Urothelium cell line (cell line): Measurements from ENCODE around the gene TVP23C.
A peak's percentile ranks its signal among the peaks of the same experiment; 100 is the strongest.
"Not testable (repeated sequence)": the region's sequence is repeated elsewhere in the genome, so short reads cannot be mapped to it uniquely, and the experiment has no call there.

Experiments
- DNase-seq: peaks from one replicate; pipeline ENCODE4 v3.0.0; 2011; ENCODE audit warnings: low spot score, mixed read lengths
- FAIRE-seq: peaks from 2 replicates; lab custom pipeline; 2011; peaks lifted over from hg19 to GRCh38; lab: Jason Lieb, UNC

The TVP23C gene

DNA sequence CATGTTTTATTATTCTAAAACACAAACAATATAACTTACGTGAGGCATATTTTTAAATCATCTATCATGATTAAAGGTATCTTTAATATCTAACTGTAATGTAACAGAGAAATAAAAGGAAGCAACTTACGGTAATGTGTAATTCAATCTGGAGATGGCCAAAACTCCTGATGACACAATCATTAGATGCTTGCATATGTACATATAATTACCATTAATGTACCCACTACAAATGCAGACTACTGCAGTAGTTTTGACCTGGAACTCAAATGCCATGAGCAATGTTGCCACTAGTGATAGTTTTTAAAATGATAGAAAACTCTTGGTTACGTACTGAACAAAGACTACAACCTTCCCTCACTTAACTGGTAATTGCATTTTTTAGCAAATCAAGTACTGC, 30.2 kb downstream of the TVP23C start:
- DNase-seq, FAIRE-seq: not testable (repeated sequence)

- not testable (repeated sequence) for DNase-seq, FAIRE-seq
Observed at GRCh38 chr17:15526292-15527218, 36.7 kb downstream of the TVP23C start.

GRCh38 chr17:15524990-15525985, 38.0 kb downstream of the TVP23C start:
- FAIRE-seq, DNase-seq: not testable (repeated sequence)

GRCh38 chr17:15516150-15516549, 47.1 kb downstream of the TVP23C start:
- FAIRE-seq: no peak
- DNase-seq: no peak

- FAIRE-seq (no peak), DNase-seq (no peak)
Observed at GRCh38 chr17:15514469-15514868, 48.8 kb downstream of the TVP23C start.

DNA sequence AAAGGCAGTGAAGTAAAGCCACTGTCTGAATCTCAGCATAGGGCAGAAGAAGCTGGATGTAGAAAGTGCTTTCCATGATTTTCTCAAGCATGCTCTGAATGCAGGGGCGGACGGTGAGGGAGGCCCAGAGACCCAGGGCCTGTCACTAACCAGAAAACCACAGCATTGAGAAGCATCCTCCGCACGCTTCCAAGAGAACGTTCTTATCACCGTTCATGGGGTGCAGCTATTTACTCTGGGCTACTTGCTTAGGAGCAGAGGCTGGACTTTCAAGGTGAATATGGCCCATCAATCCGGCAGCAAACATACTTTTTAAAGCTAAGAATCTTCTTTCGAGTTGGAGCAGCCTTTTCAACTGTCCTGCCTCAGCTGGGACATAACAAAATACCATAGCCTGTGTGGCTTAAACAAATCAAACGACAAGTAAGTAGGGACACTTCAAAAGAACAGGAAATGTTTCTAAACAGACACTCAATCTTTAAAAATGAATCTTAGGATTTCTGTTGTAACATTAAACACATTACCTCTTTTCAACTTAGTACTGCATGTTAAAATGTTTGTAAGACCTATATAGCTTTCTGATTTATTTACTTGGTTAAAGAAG, 49.3 kb downstream of the TVP23C start:
- FAIRE-seq (no peak), DNase-seq (no peak)

DNA sequence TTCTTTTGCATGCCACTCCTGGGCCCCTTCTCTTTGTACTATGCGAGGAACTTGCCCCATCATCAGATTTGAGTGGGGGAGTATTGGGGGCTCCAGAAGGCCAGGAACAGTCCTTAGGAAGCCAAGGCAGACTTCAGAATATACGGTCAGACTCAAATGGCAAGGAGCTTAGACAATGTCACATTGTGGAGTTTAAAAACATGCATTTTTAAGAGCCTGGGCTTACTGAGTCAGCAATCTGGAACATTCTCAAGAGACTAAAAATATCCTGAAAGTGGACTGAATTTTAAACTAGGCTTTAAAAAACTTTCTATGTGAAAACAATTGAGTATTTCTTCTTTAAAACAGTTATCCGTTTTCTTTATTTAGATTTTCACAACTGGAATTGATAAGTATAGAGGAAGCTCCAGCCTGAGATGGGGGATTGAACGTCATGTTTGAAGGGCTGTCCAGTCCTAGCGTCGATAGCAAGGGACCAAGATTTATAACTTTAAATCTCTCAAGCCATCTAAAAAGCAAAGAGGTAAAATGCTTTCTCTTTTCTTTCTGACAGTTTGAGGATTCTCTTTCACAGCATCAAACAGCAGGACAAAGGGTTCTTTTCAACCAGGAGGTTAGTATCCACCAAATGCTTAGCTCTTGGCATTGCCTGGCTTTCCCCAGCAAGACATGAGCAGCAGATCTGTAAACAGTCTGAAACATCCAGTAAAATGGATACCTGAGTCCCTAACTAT, 50.1 kb downstream of the TVP23C start:
- DNase-seq: no peak
- FAIRE-seq: no peak

DNA sequence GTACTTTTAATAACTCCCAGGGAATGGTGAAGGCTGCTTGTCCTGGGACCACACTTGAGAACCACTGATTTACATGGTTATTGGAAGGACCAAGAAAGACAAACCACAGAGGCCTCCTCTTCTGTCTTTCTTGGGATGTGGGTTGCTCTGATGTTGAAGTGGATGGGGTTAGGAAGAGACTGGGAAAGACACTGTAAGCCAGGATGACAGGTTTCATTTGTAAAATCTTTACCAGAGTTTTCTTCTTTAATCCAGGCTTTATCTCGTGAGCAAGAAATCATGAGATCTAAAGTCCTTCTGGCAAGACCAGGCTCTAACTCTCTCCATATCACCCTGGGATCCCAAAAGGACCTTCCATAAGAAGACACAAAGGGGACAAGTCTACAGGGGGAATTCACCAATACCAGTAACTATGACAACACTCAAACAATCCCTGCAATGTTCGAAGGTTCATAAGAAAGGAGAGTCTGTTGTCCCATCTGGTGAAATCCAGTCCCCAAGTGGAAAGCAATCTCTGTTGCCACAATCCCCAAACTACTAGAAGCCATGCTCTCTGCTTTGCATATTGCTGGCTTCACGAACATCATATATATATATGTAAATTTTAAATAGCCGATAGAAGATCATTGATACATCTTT, 51.1 kb downstream of the TVP23C start:
- FAIRE-seq (no peak), DNase-seq (no peak)

- no peak for DNase-seq
Observed at GRCh38 chr17:15511142-15511541, 52.1 kb downstream of the TVP23C start.

GRCh38 chr17:15510361-15510760, 52.9 kb downstream of the TVP23C start:
- no peak for FAIRE-seq
- peak; percentile 34 for DNase-seq

More at GRCh38 chr17:15511142-15511541, 52.1 kb downstream of the TVP23C start:
- no peak for FAIRE-seq

GRCh38 chr17:15509095-15509494, 54.2 kb downstream of the TVP23C start:
- DNase-seq (no peak), FAIRE-seq (no peak)

- DNase-seq (no peak), FAIRE-seq (no peak)
Observed at GRCh38 chr17:15508466-15508865, 54.8 kb downstream of the TVP23C start.

- DNase-seq (no peak), FAIRE-seq (no peak)
Observed at GRCh38 chr17:15507896-15508295, 55.4 kb downstream of the TVP23C start.

DNA sequence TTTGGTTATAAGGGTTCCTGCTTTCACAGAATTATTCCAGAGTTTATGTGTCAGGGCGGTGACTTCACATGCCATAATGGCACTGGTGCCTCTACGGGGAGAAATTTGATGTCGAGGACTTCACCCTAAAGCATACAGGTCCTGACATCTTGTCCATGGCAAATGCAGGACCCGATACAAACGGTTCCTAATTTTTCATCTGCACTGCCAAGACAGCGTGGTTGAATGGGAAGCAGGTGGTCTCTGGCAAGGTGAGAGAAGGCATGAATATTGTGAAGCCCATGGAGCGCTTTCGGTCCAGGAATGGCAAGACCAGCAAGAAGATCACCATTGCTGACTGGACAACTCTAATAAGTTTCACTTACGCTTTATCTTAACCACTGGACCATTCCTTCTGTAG, 56.3 kb downstream of the TVP23C start:
- DNase-seq (no peak), FAIRE-seq (no peak)

- DNase-seq, FAIRE-seq: not testable (repeated sequence)
Observed at GRCh38 chr17:15505708-15506107, 57.6 kb downstream of the TVP23C start.

DNA sequence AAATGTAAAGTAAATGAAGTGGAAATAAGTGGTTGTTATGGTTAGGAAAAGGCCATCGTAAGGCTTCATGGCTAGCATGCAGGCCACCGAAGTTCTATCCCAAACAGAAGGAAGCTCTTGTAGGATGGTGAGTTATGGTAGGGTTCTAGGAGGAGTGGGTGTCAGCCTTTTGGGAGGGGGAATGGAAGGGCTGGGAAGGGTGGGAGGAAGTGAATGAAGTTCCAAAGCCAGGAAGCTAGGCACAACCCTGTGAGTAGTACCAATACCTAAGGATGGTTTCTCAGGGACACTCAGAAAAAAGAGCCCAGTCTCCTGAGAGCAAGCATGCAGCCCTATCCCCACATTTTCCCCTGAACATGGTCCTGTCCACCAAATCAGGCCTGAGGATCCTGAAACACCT, 59.6 kb downstream of the TVP23C start:
- FAIRE-seq (no peak), DNase-seq (no peak)

GRCh38 chr17:15502369-15503112, 60.7 kb downstream of the TVP23C start:
- no peak for FAIRE-seq
- DNase-seq: peak; percentile 75

- FAIRE-seq (no peak), DNase-seq (no peak)
Observed at GRCh38 chr17:15501793-15502192, 61.5 kb downstream of the TVP23C start.

DNA sequence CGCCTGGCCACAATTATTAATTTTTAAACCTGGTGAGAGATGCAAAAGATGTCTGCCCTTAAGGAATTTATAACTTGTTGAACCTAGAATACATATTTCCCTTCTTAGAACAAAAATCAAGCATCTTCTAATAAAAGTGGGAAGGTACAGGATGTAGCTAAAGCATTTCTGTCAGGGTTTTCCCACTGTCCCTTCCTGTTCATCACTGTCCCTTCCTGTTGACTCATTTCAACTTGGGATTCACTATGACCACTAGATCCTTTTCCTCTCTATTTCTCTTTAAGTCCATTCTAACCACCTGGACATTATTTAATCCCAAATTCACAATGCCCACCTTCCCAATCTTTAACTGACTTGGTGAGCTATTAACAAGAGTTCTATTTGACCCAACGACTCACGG, 62.0 kb downstream of the TVP23C start:
- FAIRE-seq: no peak
- DNase-seq: no peak
